GM20000 (cell line): ENCODE measurements around the gene GDF7.

Experiments used
- DNase-seq: peaks from one replicate; pipeline ENCODE4 v3.0.0; 2012; ENCODE audit warnings: low spot score
- TF ChIP-seq, protein P1 (sequence below): IDR thresholded peaks from 2 replicates; pipeline ENCODE4 v1.5.1; 2012; ENCODE audit warnings: mild to moderate bottlenecking, control low read depth; ENCODE audit errors: extremely low read depth, missing control alignments

Gene GDF7

DNA sequence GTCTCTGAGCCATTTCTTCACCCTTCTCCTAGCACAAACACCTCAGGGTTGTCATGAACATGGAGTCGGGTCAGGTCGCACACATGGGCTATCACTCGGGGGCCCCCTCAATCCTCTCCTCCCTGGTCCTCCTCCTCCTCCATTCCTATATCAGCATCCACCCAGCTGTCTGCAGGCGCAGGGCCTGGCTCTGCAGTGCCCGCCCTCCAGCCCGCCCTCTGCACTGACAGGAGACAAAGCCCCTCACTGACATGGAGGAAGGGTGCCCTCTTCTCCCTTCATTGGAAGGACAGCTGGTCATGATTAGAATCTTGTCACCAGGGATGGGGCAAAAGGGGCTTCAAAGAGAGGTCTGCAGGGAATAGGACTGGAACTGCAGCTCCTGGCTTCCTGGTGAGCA, 37.8 kb upstream of the GDF7 start:
- DNase-seq = no peak
- TF ChIP-seq, protein P1, sequence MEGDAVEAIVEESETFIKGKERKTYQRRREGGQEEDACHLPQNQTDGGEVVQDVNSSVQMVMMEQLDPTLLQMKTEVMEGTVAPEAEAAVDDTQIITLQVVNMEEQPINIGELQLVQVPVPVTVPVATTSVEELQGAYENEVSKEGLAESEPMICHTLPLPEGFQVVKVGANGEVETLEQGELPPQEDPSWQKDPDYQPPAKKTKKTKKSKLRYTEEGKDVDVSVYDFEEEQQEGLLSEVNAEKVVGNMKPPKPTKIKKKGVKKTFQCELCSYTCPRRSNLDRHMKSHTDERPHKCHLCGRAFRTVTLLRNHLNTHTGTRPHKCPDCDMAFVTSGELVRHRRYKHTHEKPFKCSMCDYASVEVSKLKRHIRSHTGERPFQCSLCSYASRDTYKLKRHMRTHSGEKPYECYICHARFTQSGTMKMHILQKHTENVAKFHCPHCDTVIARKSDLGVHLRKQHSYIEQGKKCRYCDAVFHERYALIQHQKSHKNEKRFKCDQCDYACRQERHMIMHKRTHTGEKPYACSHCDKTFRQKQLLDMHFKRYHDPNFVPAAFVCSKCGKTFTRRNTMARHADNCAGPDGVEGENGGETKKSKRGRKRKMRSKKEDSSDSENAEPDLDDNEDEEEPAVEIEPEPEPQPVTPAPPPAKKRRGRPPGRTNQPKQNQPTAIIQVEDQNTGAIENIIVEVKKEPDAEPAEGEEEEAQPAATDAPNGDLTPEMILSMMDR = no peak

DNA sequence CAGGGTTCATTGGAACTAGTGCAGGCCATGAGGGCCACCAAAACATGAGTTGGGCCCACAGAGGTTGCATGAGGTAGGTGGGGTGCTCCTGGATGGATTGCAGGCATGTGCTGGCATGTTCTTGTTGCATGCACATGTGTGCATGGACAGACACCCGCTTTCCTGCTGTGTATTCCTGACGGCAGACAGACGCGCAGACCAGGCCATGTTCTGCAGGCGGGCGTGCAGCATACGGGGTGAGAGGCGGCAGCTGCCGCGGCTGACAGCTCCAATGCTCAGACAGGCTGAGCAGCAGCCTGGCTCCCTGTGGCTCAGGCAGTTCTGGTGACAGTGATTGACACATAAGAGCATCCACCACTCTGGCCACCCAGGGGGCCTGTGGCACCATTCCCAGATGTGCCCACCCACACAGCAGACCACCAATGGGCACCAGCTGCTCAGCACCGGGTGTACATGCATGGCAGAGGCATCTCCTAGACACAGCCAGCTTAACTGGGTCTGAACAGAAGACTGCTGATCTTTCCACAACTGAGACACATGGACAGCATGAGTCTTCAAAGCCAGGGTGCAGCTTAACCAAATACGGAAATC, 37.3 kb upstream of the GDF7 start:
- DNase-seq = no peak
- TF ChIP-seq, protein P1 = no peak

DNA sequence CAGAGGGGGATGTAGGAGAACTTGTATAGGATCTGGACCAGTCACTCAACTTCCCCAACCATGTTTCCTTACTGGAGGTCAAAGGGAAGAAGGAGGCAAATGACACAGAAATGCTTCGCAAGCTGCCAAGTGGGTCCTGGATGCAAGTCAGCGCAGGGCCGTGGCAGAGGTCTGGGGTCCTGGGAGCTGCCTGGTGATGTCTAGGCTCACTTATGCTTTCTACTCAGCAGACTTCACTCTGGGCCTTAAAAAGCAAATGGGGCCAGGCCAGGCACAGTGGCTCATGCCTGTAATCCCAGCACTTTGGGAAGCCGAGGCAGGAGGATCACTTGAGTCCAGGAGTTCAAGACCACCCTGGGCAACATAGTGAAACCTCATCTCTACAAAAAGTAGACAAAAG, 36.0 kb upstream of the GDF7 start:
- TF ChIP-seq, protein P1 = no peak
- DNase-seq = no peak

DNA sequence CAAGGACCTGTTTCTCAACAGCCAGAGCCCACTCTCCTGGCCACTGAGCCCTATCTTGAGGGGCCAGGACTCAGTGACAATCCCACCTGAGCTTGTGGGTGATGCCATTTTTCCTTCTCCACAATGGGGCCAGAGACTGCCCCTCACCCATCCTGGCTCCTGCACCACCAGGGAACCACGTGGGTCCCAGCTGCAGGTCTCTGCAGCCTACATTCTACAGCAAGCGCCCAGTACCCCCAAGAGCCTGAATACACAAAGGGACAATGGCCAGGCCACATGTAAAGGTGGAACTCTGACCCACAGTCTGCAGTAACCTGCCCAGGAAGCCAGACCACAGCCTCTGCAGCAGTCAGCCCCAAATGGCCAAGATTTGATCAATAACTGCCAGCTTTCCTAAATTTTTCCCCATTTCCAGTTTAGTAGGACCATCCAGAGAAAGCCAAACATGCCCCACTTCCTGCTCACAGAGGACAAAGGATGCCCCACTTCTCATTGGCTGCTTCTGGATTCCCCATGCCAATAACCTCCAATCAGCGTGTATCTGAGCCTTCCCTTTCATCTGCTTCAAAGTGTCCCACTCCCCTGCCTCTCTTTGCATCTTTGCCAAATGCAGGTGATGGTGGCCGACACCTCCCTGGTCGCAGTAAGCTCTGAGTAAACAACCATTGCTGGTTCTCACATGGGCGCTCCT, 35.2 kb upstream of the GDF7 start:
- no peak for DNase-seq
- TF ChIP-seq, protein P1 = no peak

DNA sequence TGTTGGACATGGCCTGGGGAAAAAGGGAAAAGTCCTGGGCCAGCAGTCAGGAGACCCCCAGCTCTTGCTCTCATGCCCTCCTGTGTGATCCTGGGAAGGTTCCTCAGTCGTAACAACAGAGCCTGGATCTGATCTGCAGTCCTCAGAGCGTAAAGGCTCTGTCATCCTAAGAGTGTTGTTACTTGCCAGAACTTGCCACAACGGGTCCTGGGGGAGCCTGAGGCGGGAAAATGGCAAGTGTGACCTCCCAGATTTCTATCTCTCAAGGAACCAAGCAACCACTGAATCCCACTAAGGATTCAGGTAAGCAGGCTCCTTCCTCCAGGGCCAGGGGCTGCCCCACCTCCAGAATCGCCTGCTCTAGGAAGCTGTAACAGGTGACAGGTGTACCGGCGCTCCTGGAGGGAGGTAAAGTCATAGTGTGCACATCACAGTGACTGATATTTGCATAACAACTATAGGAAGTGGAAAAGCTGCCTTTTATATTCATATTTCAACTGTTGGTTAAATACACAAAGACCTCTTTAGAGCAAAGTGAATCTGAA, 34.4 kb upstream of the GDF7 start:
- TF ChIP-seq, protein P1 = no peak
- DNase-seq = no peak

DNA sequence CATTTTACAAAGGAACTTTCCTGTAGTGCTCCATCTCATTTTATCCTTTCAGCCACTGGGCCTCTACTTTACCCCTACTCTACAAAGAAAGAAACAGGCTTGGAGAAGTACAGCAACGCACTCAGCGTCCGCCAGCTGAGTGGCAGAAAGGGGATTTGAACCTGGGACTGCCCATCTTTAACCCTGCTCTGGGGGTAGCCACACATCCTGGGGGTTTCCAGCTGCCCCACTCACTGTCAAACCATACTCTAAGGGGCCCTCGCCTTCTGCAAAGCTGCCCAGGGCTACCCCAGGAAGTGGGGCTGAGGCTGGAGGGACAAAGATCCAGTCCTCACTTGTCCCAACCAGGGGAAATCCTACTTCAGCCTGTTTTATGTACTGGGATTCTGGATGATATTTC, 33.9 kb upstream of the GDF7 start:
- TF ChIP-seq, protein P1 = no peak

DNA sequence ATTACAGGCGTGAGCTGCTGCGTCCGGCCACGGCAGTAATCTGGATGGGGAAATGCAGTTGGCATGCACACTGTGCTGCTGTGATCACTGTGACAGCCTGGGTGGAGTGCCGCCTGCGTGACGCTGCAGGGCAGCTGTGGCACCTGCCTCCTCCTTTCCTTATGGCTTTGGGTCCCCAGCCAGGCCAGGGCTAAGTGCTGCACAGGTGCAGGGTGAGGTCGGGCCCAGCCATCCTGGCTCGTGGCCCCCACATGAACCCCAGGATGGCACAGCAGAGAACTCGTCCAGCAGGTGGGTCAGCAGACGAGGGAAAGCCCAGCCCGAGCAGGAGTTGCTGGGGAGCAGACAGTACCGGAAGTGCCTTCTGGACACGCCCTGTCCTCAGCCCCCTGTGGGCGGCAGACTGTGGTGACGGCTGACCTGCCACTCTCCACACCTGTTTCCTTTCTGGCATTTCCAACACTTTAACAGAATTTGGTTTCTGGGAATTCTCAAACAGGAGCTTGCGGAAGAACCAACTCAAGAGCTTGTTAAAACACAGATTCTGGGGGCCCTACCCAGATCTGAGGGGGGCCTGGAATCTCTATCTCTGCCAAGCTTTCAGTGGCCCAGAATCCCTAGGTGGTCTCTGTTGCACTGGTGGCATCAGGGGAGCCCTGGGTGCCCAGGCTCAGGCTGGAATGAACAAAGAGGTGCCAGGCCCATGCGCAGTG, 33.0 kb upstream of the GDF7 start:
- TF ChIP-seq, protein P1 = no peak
- no peak for DNase-seq

More for the DNA sequence above, 33.9 kb upstream of the GDF7 start:
- no peak for DNase-seq
